Vagina (tissue), 2 donors: ENCODE results near the gene TTF2.

Experiments used
- POLR2A ChIP-seq, 2 donors: fragments of 450-650 bp; IDR thresholded peaks; one replicate each; pipeline ENCODE4 v1.6.1; 2017; ENCODE audit warnings: antibody characterized with exemption in 2 of 2, mild to moderate bottlenecking in 2 of 2, moderate library complexity in 2 of 2
- TF ChIP-seq, protein P1 (sequence below), 3 experiments: fragments of 450-650 bp in 2 of 3; fragments of 200-600 bp in 1 of 3; sonication (generic) in 1 of 3; IDR thresholded peaks; one replicate each; pipeline ENCODE4 v1.5.1; 2017 to 2019; ENCODE audit warnings: antibody characterized with exemption in 3 of 3, mild to moderate bottlenecking in 2 of 3, moderate library complexity in 2 of 3

DNA sequence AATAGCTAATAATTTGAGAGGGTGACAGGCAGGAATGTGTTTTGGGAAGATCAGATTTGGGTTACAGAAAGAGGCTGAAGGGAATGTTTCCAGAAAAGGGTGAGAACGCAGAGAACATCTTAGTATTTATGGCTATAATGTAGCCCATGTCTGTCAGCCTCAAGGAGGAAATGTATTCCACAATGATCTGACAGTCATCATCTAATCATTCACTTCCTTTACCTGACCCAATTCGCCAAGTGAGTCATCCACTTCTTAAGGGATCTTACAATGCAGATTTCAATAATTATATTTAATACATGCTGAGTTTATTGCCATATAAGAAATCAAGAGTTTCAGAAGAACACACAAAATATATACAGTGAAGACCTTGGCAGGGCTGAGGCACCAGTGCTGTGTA lies 50.6 kb downstream of the TTF2 start:
- TF ChIP-seq, protein P1, sequence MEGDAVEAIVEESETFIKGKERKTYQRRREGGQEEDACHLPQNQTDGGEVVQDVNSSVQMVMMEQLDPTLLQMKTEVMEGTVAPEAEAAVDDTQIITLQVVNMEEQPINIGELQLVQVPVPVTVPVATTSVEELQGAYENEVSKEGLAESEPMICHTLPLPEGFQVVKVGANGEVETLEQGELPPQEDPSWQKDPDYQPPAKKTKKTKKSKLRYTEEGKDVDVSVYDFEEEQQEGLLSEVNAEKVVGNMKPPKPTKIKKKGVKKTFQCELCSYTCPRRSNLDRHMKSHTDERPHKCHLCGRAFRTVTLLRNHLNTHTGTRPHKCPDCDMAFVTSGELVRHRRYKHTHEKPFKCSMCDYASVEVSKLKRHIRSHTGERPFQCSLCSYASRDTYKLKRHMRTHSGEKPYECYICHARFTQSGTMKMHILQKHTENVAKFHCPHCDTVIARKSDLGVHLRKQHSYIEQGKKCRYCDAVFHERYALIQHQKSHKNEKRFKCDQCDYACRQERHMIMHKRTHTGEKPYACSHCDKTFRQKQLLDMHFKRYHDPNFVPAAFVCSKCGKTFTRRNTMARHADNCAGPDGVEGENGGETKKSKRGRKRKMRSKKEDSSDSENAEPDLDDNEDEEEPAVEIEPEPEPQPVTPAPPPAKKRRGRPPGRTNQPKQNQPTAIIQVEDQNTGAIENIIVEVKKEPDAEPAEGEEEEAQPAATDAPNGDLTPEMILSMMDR (IDR thresholded peaks at IDR 0.05) = no peak
- TF ChIP-seq POLR2A (IDR thresholded peaks at IDR 0.05) = no peak
